ENCODE data around the gene DNAH7. TPM values are rescaled to one million over a fixed set of nuclear protein-coding genes. Genes with fewer than 3 reads are reported as not detected.

Gene DNAH7
- total and polyA plus RNA-seq, 2 of the 4 experiments (the other 2 are of a cell fraction), result 0.22 to 0.36 TPM

DNA sequence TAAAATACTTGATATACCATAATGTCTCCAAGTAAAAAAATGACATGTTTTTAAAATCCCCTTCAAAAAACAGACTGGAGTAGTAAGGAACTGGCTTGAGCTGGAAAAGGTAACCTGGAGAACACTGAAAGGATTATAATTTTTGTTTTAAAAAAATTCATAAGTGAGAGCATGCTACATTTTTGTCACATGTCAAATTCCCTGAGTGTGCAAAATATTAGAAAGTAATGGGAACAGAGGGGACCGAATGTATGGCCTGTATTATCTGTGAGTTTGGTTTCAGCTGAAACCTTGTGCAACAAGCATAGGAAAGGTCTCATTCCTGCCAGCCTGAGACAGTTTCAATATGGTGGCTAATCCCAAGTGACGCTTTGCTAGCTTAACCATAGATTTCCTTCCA, 209.1 kb downstream of the DNAH7 start:
- Histone ChIP-seq H3K56ac (ENCODE audit: extremely low read depth, insufficient read depth, low read length) (no peak overlapping the region), H3K18ac (ENCODE audit: low read depth, low read length) (no peak overlapping the region), H3K23ac (ENCODE audit: low read depth, low read length) (no peak overlapping the region), H2BK20ac (ENCODE audit: low read depth, low read length) (no peak overlapping the region), H2AK9ac (replicated peaks; ENCODE audit: low read depth, low read length, poor library complexity) (no peak overlapping the region), H4K91ac (ENCODE audit: insufficient read depth, low read depth, low read length) (no peak overlapping the region), H2BK5ac (ENCODE audit: low read depth, low read length, poor library complexity, severe bottlenecking) (no peak overlapping the region), H3K27me3 (ENCODE audit: control insufficient read depth, insufficient read depth, low read length) (no peaks in the 10 kb centered on the region), H2AFZ (replicated peaks; ENCODE audit: low read length, poor library complexity) (no peak overlapping the region), H2BK15ac (ENCODE audit: low read depth, low read length) (no peak overlapping the region), H3K9me3 (ENCODE audit: control insufficient read depth, insufficient read depth, low read length) (no peaks in the 10 kb centered on the region), H4K8ac (ENCODE audit: low read depth in 2 of 2, low read length in 2 of 2) (no peak overlapping the region), H3K4ac (ENCODE audit: low read depth, low read length) (no peak overlapping the region), H3K4me3 (ENCODE audit: insufficient read depth, low read depth, low read length) (no peak overlapping the region), H3K14ac (replicated peaks; ENCODE audit: low read depth, low read length) (no peak overlapping the region), H3K4me1 (ENCODE audit: control insufficient read depth, insufficient read depth, low read length) (peaks cover 1% of the 10 kb centered on the region; the same call in 1 of the 2 replicates), H3K27ac (ENCODE audit: insufficient read depth, low read length) (no peak overlapping the region), H3K36me3 (ENCODE audit: control insufficient read depth, insufficient read depth, low read length) (no peaks in the 10 kb centered on the region), H2BK120ac (ENCODE audit: low read depth, low read length) (no peak overlapping the region), H3K9me1 (ENCODE audit: insufficient read depth, low read length) (no peaks in the 10 kb centered on the region), H3K9ac (ENCODE audit: low read depth, low read length) (no peak overlapping the region), H2AK5ac (ENCODE audit: low read depth, low read length) (no peak overlapping the region), H3K79me1 (ENCODE audit: low read depth in 1 of 2, low read length in 2 of 2) (no peaks in the 10 kb centered on the region), H3K4me2 (ENCODE audit: low read depth, low read length) (no peak overlapping the region), H4K5ac (ENCODE audit: low read depth, low read length) (no peak overlapping the region), H4K20me1 (ENCODE audit: insufficient read depth, low read length) (no peaks in the 10 kb centered on the region)
- ChIA-PET CTCF (no interaction called here), POLR2A (ENCODE audit: unreplicated experiment) (no interaction called here)
- dilution Hi-C loops (cut with HindIII; ENCODE audit: low sequenced_read_pairs, unreplicated experiment) (no loop called here), in situ Hi-C loops (cut with MboI; ENCODE audit: low sequenced_read_pairs) (no loop called here), intact Hi-C loops (cut with micrococcal nuclease) (no loop called here)
- ATAC-seq (ENCODE audit: low read depth) (no peak), DNase-seq (no peak)
- no TSS peak for BruUV-seq (replicated peaks)
- WGBS, 2 experiments (ENCODE audit: extremely low coverage in 2 of 2, insufficient read length in 1 of 2), result no CpG with 5 or more reads among the region's 2 CpGs
- TF ChIP-seq MAFK (IDR thresholded peaks at IDR 0.05; ENCODE audit: low read depth, low read length) (peak; percentile 26; the same call in 1 of the 2 replicates), POLR2A (IDR thresholded peaks at IDR 0.05; ENCODE audit: low read depth, low read length) (no peak)

Measured in IMR-90 (cell line).